Neural cell (in vitro differentiated cells): ENCODE data around the gene CST8. TPM values are rescaled to one million over a fixed set of nuclear protein-coding genes. Genes with fewer than 3 reads are reported as not detected.

ENCODE experiments used
- H2AFZ ChIP-seq: fragments of 200-600, 300-800 bp; sonication (generic), shearing (Covaris generic); 2 replicates; pipeline ENCODE4 v1.6.0; 2014; ENCODE audit warnings: low read depth, mild to moderate bottlenecking, antibody characterized with exemption, low read length, moderate library complexity
- H3F3A ChIP-seq: fragments of 200-600 bp; shearing (Covaris generic); 2 replicates; pipeline ENCODE4 v1.6.1; 2016; ENCODE audit warnings: mild to moderate bottlenecking, moderate library complexity, mixed read lengths, antibody characterized with exemption, low read length; ENCODE audit not compliant: insufficient read depth, poor library complexity, severe bottlenecking
- H3K27ac ChIP-seq: fragments of 200-600, 300-800 bp; sonication (generic), shearing (Covaris generic); 2 replicates; pipeline ENCODE4 v1.5.1; 2014; ENCODE audit warnings: mild to moderate bottlenecking, low read length, moderate library complexity
- H3K27me3 ChIP-seq: fragments of 300-800, 200-600 bp; sonication (generic), shearing (Covaris generic); 2 replicates; pipeline ENCODE4 v1.6.0; 2014; ENCODE audit warnings: mild to moderate bottlenecking, low read depth, low read length, moderate library complexity; ENCODE audit not compliant: insufficient read depth
- H3K36me3 ChIP-seq: fragments of 300-800, 200-600 bp; sonication (generic), shearing (Covaris generic); 2 replicates; pipeline ENCODE4 v1.5.1; 2014; ENCODE audit warnings: mild to moderate bottlenecking, antibody characterized with exemption, low read length, moderate library complexity; ENCODE audit not compliant: insufficient read depth
- H3K4me2 ChIP-seq: fragments of 300-800, 200-600 bp; sonication (generic), shearing (Covaris generic); 2 replicates; pipeline ENCODE4 v1.6.0; 2014; ENCODE audit warnings: mild to moderate bottlenecking, low read length
- H3K4me3 ChIP-seq: fragments of 300-800, 200-600 bp; sonication (generic), shearing (Covaris generic); 2 replicates; pipeline ENCODE4 v1.5.1; 2014; ENCODE audit warnings: mild to moderate bottlenecking, low read length, moderate library complexity
- H3K79me2 ChIP-seq: fragments of 200-600 bp; shearing (Covaris generic); replicated peaks from 2 replicates; pipeline ENCODE4 v1.6.0; 2014; ENCODE audit warnings: mild to moderate bottlenecking, low read length, moderate library complexity; ENCODE audit not compliant: insufficient read depth
- H3K9ac ChIP-seq: fragments of 300-800, 200-600 bp; sonication (generic), shearing (Covaris generic); 2 replicates; pipeline ENCODE4 v1.6.1; 2016; ENCODE audit warnings: mild to moderate bottlenecking, low read length, mixed read lengths
- H3K9me2 ChIP-seq: fragments of 200-600 bp; shearing (Covaris generic); 2 replicates; pipeline ENCODE4 v1.6.1; 2016; ENCODE audit warnings: mild to moderate bottlenecking, low read length, mixed read lengths; ENCODE audit not compliant: insufficient read depth
- H3K9me3 ChIP-seq: fragments of 200-600, 300-800 bp; sonication (generic), shearing (Covaris generic); 2 replicates; pipeline ENCODE4 v1.6.1; 2016; ENCODE audit warnings: mild to moderate bottlenecking, mixed run types, low read length, moderate library complexity, mixed read lengths
- H4K20me1 ChIP-seq: fragments of 200-600 bp; shearing (Covaris generic); 2 replicates; pipeline ENCODE4 v1.6.1; 2016; ENCODE audit warnings: mild to moderate bottlenecking, mixed run types; ENCODE audit not compliant: insufficient read depth
- CTCF ChIP-seq: fragments of 450-650 bp; IDR thresholded peaks from 2 replicates; pipeline ENCODE4 v1.5.1; 2014; ENCODE audit warnings: antibody characterized with exemption, mild to moderate bottlenecking, moderate library complexity; ENCODE audit not compliant: poor library complexity, severe bottlenecking
- EP300 ChIP-seq: fragments of 450-650 bp; conservative IDR thresholded peaks from 2 replicates; pipeline ENCODE4 v1.6.1; 2014; ENCODE audit warnings: antibody characterized with exemption, mild to moderate bottlenecking, moderate library complexity; ENCODE audit not compliant: poor library complexity, severe bottlenecking
- EZH2 ChIP-seq: fragments of 200-600, 300-800 bp; shearing (Covaris generic), sonication (generic); IDR thresholded peaks from 2 replicates; pipeline ENCODE4 v1.6.1; 2014; ENCODE audit warnings: antibody characterized with exemption, low read length, borderline replicate concordance, mild to moderate bottlenecking; ENCODE audit not compliant: insufficient read depth, poor library complexity, severe bottlenecking
- MXI1 ChIP-seq: fragments of 450-650 bp; conservative IDR thresholded peaks from 2 replicates; pipeline ENCODE4 v1.6.1; 2014; ENCODE audit warnings: antibody characterized with exemption, mild to moderate bottlenecking; ENCODE audit not compliant: poor library complexity, severe bottlenecking
- POLR2AphosphoS5 ChIP-seq: IDR thresholded peaks from 2 replicates; pipeline ENCODE4 v1.6.1; 2012
- RAD21 ChIP-seq: fragments of 450-650 bp; conservative IDR thresholded peaks from 2 replicates; pipeline ENCODE4 v1.6.1; 2014; ENCODE audit warnings: antibody characterized with exemption, mild to moderate bottlenecking, moderate library complexity
- REST ChIP-seq: IDR thresholded peaks from 2 replicates; pipeline ENCODE4 v1.6.1; 2012; ENCODE audit warnings: borderline replicate concordance
- SMC3 ChIP-seq: fragments of 450-650 bp; conservative IDR thresholded peaks from 2 replicates; pipeline ENCODE4 v1.6.1; 2014; ENCODE audit warnings: antibody characterized with exemption, mild to moderate bottlenecking, moderate library complexity; ENCODE audit not compliant: poor library complexity
- TAF1 ChIP-seq: IDR thresholded peaks from 2 replicates; pipeline ENCODE4 v1.6.1; 2012; ENCODE audit warnings: low read depth
- polyA plus RNA-seq: library from polyadenylated mRNA; depleted of rRNA; stranded (reverse); fragments of >200 nt; gene quantifications from 2 replicates; pipeline ENCODE4 v1.2.3, GENCODE V29; 2014

The CST8 gene
- polyA plus RNA-seq, 1 donor from 2014 or later, result not detected

GRCh38 chr20:23442436-23442835 lies 48.5 kb upstream of the CST8 start:
- no peak overlapping the region for H3K9ac ChIP-seq
- no peaks in the 10 kb centered on the region for H3K9me3 ChIP-seq
- no peaks in the 10 kb centered on the region for H4K20me1 ChIP-seq
- no peaks in the 10 kb centered on the region for H3K79me2 ChIP-seq
- H2AFZ ChIP-seq, result no peak overlapping the region
- H3K9me2 ChIP-seq, result no peaks in the 10 kb centered on the region
- no peak overlapping the region for H3K27ac ChIP-seq
- TF ChIP-seq RAD21, result no peak
- TF ChIP-seq SMC3, result no peak
- TF ChIP-seq MXI1, result no peak
- no peak for TF ChIP-seq EP300
- no peak for TF ChIP-seq POLR2AphosphoS5
- no peak for TF ChIP-seq EZH2
- no peak for TF ChIP-seq CTCF
- no peak for TF ChIP-seq REST
- TF ChIP-seq TAF1, result no peak
- H3K4me2 ChIP-seq, result no peak overlapping the region
- H3K4me3 ChIP-seq, result no peak overlapping the region
- no peaks in the 10 kb centered on the region for H3K27me3 ChIP-seq
- no peaks in the 10 kb centered on the region for H3K36me3 ChIP-seq
- H3F3A ChIP-seq, result no peaks in the 10 kb centered on the region

DNA sequence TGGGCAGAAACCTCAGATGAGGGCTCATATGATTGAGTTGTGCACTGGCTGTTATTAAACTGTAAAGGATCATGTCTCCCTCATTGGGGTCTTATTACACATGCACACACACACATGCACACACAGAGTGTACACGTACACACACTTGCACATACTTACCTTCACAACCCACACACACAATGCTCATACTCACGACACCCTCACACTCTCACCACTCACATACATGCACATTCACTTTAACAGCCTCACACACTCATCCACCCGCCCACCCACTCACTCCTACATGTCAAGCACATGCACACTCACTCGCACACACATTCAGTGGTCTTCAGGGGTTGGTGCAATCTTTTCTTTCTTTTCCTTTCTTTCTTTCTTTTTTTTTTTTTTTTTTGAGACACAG lies 46.1 kb upstream of the CST8 start:
- Histone ChIP-seq H3K9ac (no peak overlapping the region), H3K79me2 (no peaks in the 10 kb centered on the region), H3K36me3 (no peaks in the 10 kb centered on the region), H2AFZ (no peak overlapping the region), H3K4me2 (no peak overlapping the region), H3K27ac (no peak overlapping the region), H3F3A (no peaks in the 10 kb centered on the region), H3K9me3 (no peaks in the 10 kb centered on the region), H3K9me2 (no peaks in the 10 kb centered on the region), H3K27me3 (no peaks in the 10 kb centered on the region), H3K4me3 (no peak overlapping the region), H4K20me1 (no peaks in the 10 kb centered on the region)
- TF ChIP-seq RAD21 (no peak), CTCF (no peak), EP300 (no peak), REST (no peak), SMC3 (no peak), POLR2AphosphoS5 (no peak), EZH2 (no peak), TAF1 (no peak), MXI1 (no peak)
